Measurements from ENCODE around the gene SAMD11.

The SAMD11 gene

GRCh38 chr1:905811-906599 is 17.7 kb upstream of the SAMD11 start:
- peak; percentile 36 for DNase-seq (ENCODE audit: low spot score)

- DNase-seq (ENCODE audit: low spot score) = peak; percentile 60
These were observed 16.9 kb upstream of the SAMD11 start for GRCh38 chr1:906600-907420.

GRCh38 chr1:907611-908451 is 15.9 kb upstream of the SAMD11 start:
- DNase-seq (ENCODE audit: low spot score) = peak; percentile 7

- DNase-seq (ENCODE audit: low spot score) = peak; percentile 1
These were observed 15.1 kb upstream of the SAMD11 start for GRCh38 chr1:908661-909060.

- peak; percentile 56 for DNase-seq (ENCODE audit: low spot score)
These were observed 13.8 kb upstream of the SAMD11 start for GRCh38 chr1:909861-910310.

GRCh38 chr1:910311-910880 is 13.3 kb upstream of the SAMD11 start:
- DNase-seq (ENCODE audit: low spot score) = no peak

GRCh38 chr1:910881-911721 is 12.6 kb upstream of the SAMD11 start:
- no peak for DNase-seq (ENCODE audit: low spot score)

- DNase-seq (ENCODE audit: low spot score) = no peak
These were observed 11.6 kb upstream of the SAMD11 start for GRCh38 chr1:911875-912739.

GRCh38 chr1:912740-913301 is 10.9 kb upstream of the SAMD11 start:
- no peak for DNase-seq (ENCODE audit: low spot score)

- DNase-seq (ENCODE audit: low spot score) = no peak
These were observed 10.1 kb upstream of the SAMD11 start for GRCh38 chr1:913491-914130.

GRCh38 chr1:914131-914890 is 9.4 kb upstream of the SAMD11 start:
- no peak for DNase-seq (ENCODE audit: low spot score)

- DNase-seq (ENCODE audit: low spot score) = no peak
These were observed 8.8 kb upstream of the SAMD11 start for GRCh38 chr1:914891-915280.

- DNase-seq (ENCODE audit: low spot score) = no peak
These were observed 8.2 kb upstream of the SAMD11 start for GRCh38 chr1:915295-916172.

- no peak for DNase-seq (ENCODE audit: low spot score)
These were observed 7.3 kb upstream of the SAMD11 start for GRCh38 chr1:916173-917075.

- DNase-seq (ENCODE audit: low spot score) = no peak
These were observed 6.7 kb upstream of the SAMD11 start for GRCh38 chr1:917076-917459.

GRCh38 chr1:917466-918091 is 6.1 kb upstream of the SAMD11 start:
- DNase-seq (ENCODE audit: low spot score) = no peak

All from AG08396 (cell line).